CD4-positive, alpha-beta T cell treated with Interleukin-21 for 1 hour (primary cell): Measurements from ENCODE around the gene UFD1.
A peak's percentile ranks its signal among the peaks of the same experiment; 100 is the strongest.

ENCODE experiments used
- DNase-seq: peaks from one replicate; pipeline ENCODE4 v3.0.0-alpha.2; 2020

Gene UFD1, protein sequence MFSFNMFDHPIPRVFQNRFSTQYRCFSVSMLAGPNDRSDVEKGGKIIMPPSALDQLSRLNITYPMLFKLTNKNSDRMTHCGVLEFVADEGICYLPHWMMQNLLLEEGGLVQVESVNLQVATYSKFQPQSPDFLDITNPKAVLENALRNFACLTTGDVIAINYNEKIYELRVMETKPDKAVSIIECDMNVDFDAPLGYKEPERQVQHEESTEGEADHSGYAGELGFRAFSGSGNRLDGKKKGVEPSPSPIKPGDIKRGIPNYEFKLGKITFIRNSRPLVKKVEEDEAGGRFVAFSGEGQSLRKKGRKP

DNA sequence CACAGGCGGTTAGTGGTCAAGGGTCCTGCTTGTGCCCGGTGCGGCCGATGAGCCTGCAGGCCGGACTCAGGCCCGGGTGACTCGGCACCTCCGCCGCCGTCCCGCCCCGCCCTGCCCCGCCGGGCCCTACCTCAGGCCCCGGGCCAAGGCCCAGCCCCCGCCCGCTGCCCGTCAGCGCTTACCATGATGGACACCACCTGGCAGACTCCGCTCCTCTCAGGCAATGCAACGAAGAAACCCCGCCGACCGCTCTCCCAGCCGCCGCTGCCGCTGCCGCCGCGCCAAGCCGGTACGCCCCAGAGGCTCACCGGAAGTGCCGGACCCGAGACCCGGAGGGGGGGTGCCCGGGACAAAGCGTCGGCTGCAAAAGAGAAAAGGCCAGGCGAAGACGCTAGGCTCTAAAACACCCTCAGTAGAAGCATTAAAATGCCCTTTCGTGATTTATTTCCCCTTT, at the start of gene UFD1:
TSS of gene UFD1 (minus strand) at position 293 of the 454 bp plus-strand sequence. CDS start at position 185, 108 bp downstream.
- DNase-seq: peak; percentile 87

DNA sequence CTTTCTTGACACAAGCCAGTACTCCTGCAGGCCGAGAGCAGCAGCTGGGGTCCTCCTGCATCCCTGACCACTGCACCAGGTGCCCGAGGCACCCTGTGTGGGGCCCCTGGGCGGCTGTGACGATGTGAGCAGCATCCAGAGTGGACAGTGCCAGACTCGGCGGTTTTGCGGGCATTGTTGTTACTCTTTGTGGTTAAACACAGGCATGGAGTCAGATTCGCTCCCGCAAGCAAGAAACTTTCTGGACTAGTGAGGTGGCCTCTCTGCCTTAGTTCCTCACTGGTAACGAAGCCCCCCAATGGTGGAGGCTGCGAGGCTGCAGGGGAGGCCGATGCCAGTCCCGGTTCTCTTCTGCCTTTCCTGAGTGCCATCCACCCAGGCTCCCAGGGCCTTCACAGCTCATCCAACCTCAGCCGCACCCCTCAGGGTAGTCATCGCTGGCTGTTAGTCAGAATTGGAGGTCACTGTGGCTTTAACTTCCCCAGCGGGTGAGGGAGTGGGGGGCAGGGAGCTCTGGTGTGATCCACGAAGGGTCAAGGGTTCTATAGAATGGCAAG, 48.9 kb upstream of the UFD1 start:
- no peak for DNase-seq

DNA sequence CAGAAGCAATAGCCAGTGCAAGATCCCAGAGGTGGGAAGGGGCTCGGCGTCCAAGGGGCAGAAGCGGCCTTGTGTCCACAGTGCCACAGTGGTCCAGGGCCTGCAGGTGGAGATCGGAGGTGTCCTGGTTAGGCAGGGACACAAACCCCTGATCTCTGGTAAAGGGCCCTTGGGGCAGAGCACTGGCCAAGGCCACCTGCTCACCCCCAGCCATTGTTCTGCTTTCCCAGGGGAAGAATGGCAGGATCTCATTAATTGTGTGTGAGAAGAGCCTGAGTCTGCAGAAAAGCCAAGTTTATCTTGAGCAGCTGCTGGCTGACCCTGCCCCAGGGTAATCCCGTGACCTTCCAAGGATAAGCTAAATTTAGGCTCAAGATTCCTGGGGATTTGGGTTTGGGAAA, 48.3 kb upstream of the UFD1 start:
- DNase-seq: no peak

DNA sequence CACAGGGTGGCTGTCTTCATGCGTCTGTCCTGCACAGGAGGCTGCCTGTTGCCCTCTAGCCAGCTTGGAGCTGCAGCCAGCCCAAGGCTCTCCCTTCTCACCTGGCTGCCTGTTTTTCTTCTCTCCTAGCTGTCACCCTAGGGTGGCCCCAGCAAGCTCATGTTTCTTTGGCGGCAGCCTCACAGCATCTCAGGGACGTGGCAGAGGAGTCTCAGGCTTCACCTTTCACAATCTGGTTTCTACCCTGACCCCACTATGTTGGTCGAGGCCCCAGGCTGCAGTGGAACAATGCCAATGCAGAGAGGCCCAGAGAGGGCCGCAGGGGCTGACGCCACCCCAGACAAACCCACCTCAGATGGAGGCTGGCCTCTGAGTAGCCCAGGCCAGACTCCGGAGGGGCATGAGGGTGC, 47.7 kb upstream of the UFD1 start:
- DNase-seq: no peak

DNA sequence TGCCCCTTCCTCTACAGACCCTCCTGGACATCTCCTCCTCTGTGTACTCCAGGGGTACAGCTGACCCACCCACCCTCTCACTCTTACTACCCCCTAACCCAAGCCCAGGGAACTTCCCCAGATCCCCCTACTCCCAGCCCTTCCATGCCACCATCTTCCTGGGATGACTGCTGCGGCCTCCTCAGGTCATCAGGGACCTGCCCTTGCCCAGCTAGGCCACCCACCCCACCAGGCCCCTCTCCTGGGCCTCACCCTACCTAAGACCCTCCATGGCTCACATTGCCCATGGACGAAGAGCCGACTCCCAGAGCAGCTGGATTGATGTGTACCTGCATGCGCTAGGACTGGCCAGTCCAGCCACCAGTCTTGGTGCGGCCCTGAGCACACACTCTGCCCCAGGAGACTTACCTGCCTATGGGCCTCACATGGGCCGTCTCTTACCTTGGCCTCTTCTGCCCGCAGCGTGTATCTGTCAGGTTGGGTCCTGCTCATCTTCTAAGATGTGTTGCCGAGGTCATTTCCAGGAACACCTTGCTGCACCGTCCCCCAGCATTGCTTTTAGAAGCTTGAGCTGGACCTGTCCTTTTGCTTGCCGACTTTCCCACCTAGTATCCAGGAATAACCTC, 47.2 kb upstream of the UFD1 start:
- no peak for DNase-seq

DNA sequence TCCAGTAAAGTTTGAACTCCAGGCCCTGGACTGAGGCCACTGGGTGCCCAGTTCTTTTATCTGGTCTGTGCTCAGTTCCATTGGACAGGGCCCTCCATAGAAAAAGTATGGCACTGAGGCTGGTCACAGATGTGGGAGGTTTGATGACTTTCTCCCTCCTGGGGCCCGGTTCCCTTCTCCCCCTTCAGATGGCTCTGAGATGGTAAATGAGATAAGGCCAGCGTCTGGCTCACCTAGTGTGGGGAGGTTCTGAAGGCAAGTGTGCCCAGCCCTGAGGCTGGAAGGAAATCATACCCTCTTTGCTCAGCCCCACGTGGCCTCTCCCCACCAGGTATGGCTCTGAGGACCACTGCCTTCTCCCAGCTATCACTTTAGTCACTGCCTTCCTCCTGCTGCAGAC, 46.7 kb upstream of the UFD1 start:
- DNase-seq: no peak

DNA sequence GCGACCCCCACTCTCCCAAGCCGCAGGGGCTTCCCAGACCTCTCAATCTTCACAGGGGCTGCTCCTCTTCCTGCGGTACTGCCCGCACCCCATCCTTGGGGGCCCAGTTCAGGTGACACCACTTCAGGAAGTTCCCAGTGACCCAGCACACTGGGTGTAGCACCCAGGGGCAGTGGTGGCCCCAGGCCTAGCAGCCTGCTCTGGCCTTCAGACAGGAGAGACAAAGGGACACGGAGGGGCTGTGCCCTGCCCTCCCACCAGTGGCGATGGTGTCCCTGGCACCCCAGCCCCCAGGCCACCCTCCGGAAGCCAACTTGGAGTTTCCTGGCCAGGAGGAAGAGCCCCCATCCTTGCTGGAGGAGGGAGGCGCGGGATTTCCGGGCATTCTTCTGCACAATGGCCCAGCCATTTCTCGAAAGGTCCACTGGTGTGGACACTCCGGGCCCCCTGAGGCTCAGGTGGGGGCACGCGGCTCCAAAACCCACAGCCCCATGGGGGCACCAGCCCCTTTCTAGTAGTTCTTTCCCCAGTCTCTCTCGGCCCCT, 46.2 kb upstream of the UFD1 start:
- DNase-seq: no peak

DNA sequence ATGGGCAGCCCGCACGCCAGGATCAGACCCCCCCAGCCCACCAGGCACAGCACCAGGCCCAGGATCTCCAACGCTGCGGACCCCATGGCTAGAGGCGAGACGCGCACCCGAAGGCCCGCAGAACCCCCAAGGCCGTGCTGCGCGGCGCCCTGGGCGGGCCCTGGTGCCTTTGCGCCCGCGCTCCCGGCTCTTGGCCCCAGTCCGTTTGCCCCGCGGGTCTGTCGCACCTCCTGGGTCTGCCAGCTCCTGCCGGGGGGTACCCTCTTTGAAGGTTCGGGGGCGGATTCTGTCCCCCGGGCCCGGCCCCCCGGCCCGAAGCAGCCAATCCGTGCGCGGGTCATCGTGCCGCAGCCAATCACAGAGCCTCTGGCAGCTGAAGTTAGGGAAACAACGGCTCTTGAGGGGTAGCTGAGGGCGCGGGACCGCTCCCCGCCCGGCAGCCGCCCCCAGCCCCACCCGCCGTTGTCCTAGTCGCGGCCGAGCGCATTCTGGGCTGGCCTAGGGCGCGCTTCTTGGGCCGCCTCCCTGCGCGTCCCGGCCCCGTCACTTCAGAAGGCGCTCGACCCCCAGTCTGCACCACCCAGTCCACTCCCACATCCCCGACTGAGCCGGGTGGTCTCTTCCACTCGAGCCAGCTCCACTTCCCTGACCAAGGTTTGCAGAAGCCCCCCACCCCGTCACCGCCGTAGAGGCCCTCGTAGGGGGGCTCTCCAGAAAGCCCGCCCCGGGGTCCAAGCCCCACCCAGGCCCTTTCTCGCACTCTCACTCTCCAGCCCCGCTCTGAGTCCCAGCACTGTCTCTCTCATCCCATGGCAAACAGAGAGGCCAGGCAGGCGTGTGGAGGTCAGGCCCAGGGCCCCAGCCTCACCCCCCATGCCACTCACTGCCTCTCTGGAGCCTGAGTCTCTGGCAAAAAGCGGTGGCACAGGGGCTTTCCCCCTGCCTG, 45.5 kb upstream of the UFD1 start, which contains the start of gene CLDN5:
TSS of gene CLDN5 (minus strand) at position 241 of the 946 bp plus-strand sequence. CDS start at position 86, 155 bp downstream.
- no peak for DNase-seq

DNA sequence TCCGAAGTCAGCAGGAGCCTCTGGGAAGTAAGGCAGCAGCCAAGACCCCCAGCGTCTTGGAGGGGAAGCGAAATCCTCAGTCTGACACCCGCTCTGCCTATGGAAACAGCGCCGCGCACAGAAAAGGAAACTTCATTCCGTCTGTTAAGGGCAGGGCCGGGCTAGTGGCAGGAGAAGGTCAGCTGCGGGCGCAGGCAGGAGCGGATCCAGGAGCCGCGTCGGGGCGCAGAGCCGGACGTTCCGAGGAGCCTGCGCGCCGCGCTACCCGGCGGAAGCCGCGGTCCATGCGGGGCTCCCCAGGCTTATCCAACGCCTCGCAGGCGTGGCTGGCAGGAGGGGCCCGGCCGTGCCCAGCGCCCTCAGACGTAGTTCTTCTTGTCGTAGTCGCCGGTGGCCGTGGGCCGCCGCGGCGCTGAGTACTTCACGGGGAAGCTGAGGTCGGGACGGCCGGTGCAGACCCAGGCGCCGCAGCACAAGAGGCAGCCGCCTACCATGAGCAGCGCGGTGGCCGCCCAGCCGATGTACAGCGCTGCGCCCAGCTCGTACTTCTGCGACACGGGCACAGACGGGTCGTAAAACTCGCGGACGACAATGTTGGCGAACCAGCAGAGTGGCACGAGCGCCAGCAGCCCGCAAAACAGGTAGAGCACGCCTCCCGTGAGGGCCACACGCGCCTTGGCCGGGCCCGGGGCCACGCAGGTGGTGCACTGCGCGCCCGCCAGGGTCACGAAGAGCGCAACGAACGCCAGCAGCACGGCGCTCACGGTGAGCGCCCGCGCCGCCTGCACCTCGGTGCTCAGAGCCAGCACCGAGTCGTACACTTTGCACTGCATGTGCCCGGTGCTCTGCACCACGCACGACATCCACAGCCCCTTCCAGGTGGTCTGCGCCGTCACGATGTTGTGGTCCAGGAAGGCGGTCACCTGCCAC, 44.5 kb upstream of the UFD1 start:
- DNase-seq: no peak

DNA sequence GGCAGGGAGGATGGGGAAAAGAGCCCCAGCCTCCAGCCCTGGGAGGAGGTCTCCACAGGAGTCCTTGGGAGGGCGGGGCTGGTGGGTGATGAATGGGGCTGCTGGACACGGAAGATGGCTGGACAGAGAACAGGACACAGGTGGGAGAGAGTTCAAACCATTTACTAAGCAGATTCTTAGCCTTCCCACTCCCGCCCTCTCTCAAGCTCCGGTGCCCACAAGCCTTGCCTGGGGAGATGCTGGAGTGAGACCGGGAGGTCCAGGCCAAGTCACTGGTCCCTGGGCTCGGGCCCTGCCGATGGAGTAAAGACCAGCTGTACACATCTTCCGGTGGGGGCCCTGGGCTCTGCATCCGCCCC, 43.9 kb upstream of the UFD1 start:
- DNase-seq: no peak

DNA sequence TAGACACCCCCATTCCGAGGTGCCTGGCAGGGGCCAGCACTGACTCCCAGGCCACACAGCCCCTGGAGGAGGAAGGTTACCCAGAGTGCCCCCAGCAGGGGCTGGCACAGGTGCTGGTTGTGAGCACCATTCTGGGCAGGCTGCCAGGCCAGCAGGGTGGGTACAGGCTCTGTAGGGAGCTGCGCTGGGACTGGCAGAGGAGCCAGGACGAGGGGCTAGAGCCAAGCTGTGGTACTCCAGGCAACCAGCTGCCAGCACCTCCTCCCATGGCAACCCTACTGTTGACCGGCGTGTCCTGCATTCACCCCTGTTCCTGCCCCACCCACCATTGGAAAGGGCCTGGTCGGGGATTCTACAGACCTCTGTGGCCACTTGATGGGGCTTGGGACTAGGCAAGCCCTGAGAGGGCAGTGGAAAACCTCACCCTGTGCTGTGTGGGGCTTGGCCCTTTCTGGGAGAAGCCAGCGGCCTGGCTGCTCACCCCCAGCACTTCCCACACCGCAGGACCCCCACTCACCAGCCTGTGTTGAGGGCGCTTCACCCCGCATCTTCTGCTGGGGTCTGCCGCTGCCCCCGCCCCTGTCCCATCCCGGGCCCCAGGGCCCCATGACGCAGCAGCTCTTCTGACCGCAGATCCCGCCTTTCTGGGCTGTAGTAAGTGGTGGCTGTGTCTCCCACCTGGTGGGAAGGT, 43.3 kb upstream of the UFD1 start:
- DNase-seq: no peak

DNA sequence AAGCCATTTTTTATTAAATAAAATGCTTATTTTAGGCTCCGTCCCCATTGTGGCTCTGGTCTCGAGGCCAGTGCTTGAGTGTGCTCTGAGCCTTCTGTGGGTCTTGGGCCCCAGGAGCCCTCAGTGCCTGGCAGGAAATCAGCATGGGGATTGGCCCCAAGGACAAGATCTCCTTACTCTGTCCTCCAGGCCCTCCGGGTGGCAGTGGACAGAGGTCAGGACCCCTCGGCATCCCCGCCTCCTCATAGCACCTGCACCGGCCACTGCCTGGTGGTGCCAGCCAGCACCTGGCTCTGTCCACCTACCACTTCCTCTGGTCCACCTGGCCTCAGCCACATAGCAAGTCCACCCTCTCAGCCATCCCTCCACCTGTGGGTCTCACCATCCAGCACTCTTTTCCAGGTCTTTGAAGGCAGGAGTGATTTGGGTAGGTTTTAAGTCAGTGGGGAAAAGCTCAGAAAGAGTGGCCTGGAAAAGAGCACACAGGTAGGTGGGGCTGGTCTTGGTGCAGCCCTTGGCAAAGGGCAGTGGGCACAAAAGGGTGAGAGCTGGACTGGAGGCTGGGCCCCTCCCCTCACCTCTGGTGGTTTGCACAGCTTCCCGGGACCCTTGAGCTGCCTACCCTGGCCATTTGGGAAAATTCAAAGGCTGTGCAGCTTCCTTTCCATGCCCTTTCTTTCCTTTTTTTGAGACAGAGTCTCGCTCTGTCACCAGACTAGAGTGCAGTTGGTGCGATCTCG, 41.7 kb upstream of the UFD1 start:
- DNase-seq: no peak

DNA sequence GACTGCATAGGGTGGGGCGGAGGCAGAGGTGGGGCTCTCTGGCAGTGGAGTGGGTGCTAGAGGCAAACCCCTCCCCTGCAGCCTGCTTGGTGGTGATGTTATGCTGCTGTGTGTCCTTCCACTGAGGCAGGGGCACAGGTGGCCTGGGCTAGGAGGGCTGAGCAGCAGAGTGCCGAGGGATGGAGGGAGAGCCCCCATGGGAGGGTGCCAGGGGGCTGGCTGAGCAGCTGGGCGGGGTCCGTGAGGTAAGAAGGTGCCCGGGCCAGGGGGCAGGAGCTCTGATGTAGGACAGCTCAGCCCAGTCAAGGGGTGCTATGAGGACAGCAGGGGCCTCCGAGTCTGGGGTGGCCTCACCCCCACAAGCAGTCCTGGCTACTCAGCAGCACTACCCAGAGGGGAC, 41.0 kb upstream of the UFD1 start:
- DNase-seq: no peak

DNA sequence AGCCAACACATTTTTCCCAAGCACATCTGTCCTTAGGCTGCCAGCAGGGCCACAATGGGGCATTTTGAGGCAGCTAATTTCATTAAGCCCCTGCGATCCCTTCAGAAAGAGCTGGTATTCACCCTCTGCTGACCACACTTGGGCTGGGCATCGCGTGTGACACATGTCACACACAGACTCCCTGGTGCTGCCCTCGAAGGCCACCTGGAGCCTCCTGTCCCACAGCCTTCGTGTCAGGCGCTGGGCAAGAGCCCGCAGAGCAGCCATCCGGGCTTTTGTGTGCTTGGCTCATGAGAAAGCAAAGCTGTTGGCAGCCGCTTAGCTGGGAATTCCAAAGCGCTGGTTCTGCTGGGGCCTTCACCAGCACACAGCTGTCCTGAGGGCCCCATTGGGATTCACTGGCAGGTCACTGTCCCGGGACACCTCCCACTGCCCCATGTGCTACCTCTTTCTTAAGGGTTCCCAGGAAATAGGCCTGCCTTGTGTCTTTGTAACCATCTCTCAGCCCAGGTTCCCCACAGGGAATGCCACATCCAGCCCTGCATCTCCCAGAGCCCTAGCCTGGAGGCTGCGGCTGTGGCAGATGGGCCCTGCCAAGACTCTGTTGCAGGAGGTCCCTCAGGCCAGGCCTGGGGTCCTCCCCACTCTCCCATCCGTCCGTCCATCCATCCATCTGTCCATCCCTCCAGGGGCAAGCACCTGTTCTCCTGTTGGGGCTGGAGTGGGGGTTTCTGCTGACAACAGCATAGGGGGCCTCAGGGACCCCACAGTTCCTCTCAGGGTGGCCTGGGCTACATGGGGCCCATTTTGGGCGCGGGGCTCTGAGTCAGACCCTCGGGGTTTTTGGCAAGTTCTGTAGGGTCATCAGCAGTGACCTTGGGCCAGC, 40.3 kb upstream of the UFD1 start:
- no peak for DNase-seq

DNA sequence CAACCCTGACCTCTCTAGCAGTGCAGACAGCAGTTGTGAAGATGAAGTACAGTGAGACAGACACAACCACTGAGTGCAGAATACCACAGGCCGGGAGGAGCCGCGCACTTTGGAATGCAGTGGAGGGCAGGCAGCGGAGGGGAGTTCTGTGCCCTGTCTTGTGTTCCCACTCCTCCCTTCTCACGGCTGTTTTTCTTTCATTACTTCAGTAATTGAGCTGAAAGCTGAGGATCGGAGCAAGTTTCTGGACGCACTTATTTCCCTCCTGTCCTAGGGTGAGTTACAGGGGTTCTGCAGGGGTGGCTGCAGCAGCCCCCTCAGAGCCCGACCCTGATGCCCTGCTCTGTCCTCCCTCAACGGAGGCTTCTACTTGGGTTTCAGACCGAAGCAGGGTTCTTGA, 39.6 kb upstream of the UFD1 start:
- DNase-seq: no peak

DNA sequence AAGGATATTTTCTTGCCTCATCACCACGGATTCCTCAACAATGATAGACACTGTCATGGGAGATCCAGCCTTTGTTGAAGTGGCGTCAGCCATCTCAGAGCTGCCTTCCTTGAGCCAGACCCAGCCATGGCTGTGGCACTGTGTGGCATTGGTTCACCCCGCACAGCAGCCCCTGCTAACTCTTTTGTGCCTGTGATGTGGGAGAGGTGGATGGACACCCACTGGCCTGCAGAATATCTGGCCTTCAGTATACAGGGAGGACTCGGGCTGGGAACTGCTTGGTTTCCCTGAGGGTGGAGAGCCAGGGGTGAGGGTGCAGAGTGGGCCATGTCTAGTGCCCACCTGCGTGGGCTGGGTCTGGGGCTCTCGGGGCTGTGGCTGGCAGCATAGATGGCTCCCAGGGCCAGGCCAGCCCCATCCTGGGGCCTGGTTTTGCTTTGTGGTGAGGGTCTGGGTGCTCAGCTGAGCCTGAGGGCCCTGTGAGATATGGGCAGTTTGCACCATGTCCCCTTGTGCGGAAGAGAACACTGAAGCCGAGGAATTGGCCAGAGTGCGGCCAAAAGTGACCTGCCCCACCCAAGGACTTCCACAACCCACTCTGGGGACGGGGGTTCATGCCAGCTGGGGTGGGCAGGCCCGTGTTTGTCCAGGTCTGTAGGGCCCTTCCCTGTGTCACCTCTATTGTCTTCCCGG, 39.1 kb upstream of the UFD1 start:
- no peak for DNase-seq

DNA sequence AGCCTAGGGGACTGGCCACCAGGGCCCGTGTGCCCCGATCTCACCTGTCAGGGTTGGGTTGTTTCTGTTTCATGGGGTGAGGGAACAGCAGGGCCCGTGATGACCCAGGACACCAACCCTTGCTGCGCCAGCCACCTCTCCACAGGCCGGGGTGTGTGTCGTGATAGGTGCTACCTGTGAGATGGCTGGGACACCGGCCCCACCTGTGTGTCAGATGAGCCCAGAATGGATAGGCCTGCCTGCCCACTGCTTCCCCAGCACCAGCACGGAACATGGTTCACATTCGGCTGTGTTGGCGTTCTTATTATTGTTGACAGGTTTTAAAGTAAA, 38.1 kb upstream of the UFD1 start:
- DNase-seq: no peak

DNA sequence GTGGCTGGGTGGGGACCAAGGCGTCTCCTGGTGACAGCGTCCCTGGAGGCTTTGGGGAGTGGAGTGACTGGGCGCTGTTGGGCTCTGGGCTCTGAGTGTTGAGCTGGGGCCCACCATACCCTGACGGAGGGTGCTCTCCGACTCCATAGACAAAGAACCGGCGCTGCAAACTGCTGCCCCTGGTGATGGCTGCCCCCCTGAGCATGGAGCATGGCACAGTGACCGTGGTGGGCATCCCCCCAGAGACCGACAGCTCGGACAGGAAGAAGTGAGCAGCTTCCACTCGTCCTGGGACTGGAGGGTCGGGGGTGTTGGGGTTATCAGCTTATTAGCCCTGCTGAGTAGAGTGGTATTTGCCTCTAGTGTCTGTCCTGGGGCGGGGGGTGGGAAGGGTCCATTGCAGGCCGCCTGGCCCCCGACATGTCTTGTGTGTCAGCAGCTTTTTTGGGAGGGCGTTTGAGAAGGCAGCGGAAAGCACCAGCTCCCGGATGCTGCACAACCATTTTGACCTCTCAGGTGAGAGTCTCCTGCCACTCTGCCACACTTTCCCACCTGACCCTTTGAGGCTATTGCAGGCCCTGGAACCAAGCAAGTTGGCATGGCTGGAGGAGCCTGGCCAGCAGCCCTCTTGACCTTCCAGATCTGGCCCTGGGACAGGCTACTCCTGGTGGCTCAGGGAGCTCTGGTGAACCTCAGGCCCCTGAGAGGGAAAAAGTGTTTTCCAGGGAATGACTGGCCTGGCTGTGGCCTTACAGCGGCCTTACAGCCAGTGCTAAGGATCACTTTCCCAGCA, 37.6 kb upstream of the UFD1 start:
- no peak for DNase-seq
